A673 (cell line): ENCODE measurements around the gene ARHGAP40.

Source experiments
- EZH2 ChIP-seq: fragments of 200-600 bp; sonication (generic); IDR thresholded peaks from 2 replicates; pipeline ENCODE4 v1.6.1; 2017; ENCODE audit warnings: borderline replicate concordance, low read depth, mild to moderate bottlenecking, mixed read lengths, antibody characterized with exemption, low read length; ENCODE audit not compliant: poor library complexity, severe bottlenecking
- TF ChIP-seq, protein P1 (sequence below): fragments of 300-800, 200-600 bp; sonication (generic); conservative IDR thresholded peaks from 2 replicates; pipeline ENCODE4 v1.5.1; 2017; ENCODE audit warnings: low read depth, mild to moderate bottlenecking, antibody characterized with exemption, low read length, moderate library complexity, mixed read lengths

DNA sequence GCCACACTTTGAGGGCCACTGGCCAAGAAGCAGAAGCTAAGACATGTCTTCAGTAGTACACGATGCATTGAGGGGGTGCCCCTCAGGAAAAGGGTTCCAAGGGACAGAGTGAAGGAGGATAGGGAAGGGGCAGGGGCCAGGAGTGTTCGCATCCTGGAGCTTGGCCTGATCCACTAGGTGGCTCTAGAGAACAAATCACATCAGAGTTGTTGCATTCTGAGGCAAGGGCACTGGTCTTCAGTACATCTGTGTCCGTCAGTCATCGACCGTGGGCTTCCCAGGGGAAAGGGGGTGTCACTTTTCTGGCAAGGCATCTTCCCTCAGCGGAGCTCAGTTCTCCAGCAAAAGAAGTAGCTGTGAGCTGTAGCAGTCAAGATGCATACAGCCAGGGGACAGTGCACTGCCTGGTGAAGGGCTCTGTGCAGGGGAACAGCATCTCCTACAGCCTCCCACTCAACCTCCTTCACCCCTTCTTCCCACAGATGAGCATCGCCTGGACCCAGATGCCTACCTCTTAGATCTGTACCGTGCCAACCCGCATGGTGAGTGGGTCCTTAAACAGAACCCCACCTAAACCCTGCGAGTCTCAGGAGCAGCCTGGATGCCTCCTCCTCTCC, 47.8 kb downstream of the ARHGAP40 start:
- TF ChIP-seq, protein P1, sequence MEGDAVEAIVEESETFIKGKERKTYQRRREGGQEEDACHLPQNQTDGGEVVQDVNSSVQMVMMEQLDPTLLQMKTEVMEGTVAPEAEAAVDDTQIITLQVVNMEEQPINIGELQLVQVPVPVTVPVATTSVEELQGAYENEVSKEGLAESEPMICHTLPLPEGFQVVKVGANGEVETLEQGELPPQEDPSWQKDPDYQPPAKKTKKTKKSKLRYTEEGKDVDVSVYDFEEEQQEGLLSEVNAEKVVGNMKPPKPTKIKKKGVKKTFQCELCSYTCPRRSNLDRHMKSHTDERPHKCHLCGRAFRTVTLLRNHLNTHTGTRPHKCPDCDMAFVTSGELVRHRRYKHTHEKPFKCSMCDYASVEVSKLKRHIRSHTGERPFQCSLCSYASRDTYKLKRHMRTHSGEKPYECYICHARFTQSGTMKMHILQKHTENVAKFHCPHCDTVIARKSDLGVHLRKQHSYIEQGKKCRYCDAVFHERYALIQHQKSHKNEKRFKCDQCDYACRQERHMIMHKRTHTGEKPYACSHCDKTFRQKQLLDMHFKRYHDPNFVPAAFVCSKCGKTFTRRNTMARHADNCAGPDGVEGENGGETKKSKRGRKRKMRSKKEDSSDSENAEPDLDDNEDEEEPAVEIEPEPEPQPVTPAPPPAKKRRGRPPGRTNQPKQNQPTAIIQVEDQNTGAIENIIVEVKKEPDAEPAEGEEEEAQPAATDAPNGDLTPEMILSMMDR: peak; percentile 55
- no peak for TF ChIP-seq EZH2
